Astrocyte of the spinal cord (primary cell): ENCODE results near the gene RNF183.
A peak's percentile ranks its signal among the peaks of the same experiment; 100 is the strongest.

Experiments used
- DNase-seq: peaks from one replicate; pipeline ENCODE4 v3.0.0; 2011; ENCODE audit warnings: low read depth, low spot score
- H3K4me3 ChIP-seq: 2 replicates; pipeline ENCODE4 v1.5.1; 2011; ENCODE audit warnings: low read depth, mild to moderate bottlenecking, low read length, moderate library complexity
- CTCF ChIP-seq: IDR thresholded peaks from 2 replicates; pipeline ENCODE4 v1.5.1; 2012; ENCODE audit warnings: low read depth, mild to moderate bottlenecking, low read length, inconsistent platforms
- in situ Hi-C: cut with HindIII; loops from 2 replicates; pipeline ENCODE4 v1.10.0; 2017; ENCODE audit warnings: low sequenced_read_pairs

RNF183 gene

DNA sequence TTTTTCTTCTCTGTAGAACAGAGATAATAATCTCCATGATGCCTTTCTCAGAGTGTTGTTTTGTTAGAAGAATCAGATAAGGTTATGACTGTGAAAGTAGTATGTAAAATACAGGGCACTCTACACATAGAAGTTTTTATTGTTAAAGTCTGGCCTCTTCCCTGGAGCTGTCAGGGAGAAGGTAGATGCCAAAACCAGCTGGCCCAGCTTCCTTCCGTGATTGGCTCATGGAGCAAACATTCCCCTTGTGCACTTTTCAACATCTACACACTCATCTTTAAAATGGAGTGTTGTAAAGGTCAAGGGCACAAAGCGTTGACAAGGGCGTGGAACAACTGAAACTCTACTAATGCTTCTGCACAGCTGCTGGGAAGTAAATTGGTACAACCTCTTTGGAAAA is 7.4 kb upstream of the RNF183 start:
- no peak for DNase-seq

DNA sequence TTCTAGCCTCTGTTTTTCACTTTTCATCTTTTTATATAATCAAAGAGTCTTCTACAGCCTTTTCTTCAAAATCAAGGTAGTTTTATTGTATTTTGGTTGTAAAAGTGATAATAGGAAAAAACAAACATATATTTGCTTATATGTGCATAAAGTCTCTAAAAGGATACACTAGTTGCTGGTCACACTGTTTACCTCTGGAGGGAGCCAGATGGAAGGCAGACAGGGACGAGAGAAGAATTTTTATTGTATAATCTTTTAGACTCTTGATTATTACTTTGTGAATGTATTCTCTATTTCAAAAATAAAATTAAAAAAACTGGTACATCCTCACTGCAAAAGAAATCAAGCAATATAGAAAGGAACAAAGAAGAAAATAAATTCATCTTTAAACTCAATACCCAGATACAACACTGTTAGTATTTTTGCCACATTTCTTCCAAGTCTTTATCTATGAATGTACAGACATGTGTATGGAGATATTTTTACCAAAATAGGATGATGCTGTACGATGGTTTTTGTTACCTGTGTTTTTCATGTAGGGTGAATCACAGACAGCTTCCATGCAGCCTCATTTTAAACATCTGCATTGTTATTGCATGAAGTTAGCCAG is 6.1 kb upstream of the RNF183 start:
- in situ Hi-C loops: no loop called here
- DNase-seq: peak; percentile 49
- TF ChIP-seq CTCF: peak; percentile 84
- no peak overlapping the region for H3K4me3 ChIP-seq

More for the DNA sequence above, 7.4 kb upstream of the RNF183 start:
- TF ChIP-seq CTCF: no peak
- no peak overlapping the region for H3K4me3 ChIP-seq
- in situ Hi-C loops: no loop called here

- DNase-seq: no peak
- H3K4me3 ChIP-seq: no peak overlapping the region
- no peak for TF ChIP-seq CTCF
- in situ Hi-C loops: no loop called here
These were observed 4.3 kb upstream of the RNF183 start for GRCh38 chr9:113307396-113307975.

DNA sequence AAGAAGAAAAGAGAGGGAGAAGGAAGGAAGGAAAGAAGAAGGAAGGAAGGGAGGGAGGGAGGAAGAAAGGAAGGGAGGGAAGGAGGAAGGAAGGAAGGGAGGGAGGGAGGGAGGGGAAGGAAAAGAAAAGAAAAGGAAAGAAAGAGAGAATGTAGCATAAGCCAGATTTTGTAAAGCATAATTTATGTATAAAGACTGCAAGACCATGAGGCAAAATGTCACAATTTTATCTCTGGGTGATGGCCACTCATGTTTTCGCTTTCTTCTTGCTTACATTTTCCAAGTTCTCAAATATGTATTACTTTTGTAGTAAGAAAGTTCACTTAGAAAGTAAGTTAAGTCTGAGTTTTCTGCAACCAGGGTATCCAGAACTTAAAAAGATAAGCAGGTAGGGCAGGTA is 3.4 kb upstream of the RNF183 start:
- no peak for TF ChIP-seq CTCF

GRCh38 chr9:113301548-113301947 is 1.6 kb downstream of the RNF183 start:
- no peak overlapping the region for H3K4me3 ChIP-seq
- no peak for TF ChIP-seq CTCF
- DNase-seq: no peak
- in situ Hi-C loops: no loop called here

More for the DNA sequence above, 3.4 kb upstream of the RNF183 start:
- DNase-seq: no peak
- H3K4me3 ChIP-seq: no peak overlapping the region
- in situ Hi-C loops: no loop called here

GRCh38 chr9:113299800-113300292 is 3.3 kb downstream of the RNF183 start:
- no peak overlapping the region for H3K4me3 ChIP-seq
- in situ Hi-C loops: no loop called here
- DNase-seq: no peak
- no peak for TF ChIP-seq CTCF
